Gastrocnemius medialis (tissue), 4 donors: ENCODE data around the gene PRDM2. TPM values are rescaled to one million over a fixed set of nuclear protein-coding genes. Genes with fewer than 3 reads are reported as not detected.

Experiments used
- ATAC-seq, 2 donors: fragments of 150-250 bp; one replicate each; pipeline ENCODE4 v1.9.1; 2016
- DNase-seq, 2 donors: peaks; one replicate each; pipeline ENCODE4 v3.0.0-alpha.2; 2019
- H3K27ac ChIP-seq, 4 donors: fragments of 200-600 bp; sonication (generic); 1 replicate in 1 of 4; 2 replicates in 3 of 4; pipeline ENCODE4 v1.5.1; 2016 to 2018; ENCODE audit warnings: mild to moderate bottlenecking in 2 of 4, moderate library complexity in 1 of 4
- H3K27me3 ChIP-seq, 3 donors: fragments of 200-600 bp; sonication (generic) in 2 of 3; 1 replicate in 1 of 3; 2 replicates in 2 of 3; pipeline versions ENCODE4 v1.5.1 to v1.6.0; 2016 to 2019; ENCODE audit warnings: mild to moderate bottlenecking in 1 of 3, moderate library complexity in 1 of 3
- H3K36me3 ChIP-seq, 2 donors: fragments of 200-600 bp; sonication (generic) in 1 of 2; one replicate each; pipeline ENCODE4 v1.5.1; 2017 to 2018
- H3K4me1 ChIP-seq, 2 donors: fragments of 200-600 bp; sonication (generic) in 1 of 2; one replicate each; pipeline ENCODE4 v1.5.1; 2016 to 2017; ENCODE audit warnings: mild to moderate bottlenecking in 2 of 2
- H3K4me3 ChIP-seq, 4 donors: fragments of 200-600 bp; sonication (generic) in 3 of 4; 1 replicate in 1 of 4; 2 replicates in 3 of 4; pipeline ENCODE4 v1.5.1; 2016 to 2019; ENCODE audit warnings: mild to moderate bottlenecking in 2 of 4
- H3K9me3 ChIP-seq, 3 donors: fragments of 200-600 bp; sonication (generic) in 2 of 3; 1 replicate in 1 of 3; 2 replicates in 2 of 3; pipeline ENCODE4 v1.5.1; 2016 to 2019
- POLR2A ChIP-seq, 2 donors: fragments of 450-650 bp; IDR thresholded peaks; one replicate each; pipeline ENCODE4 v1.6.1; 2017; ENCODE audit warnings: antibody characterized with exemption in 2 of 2, mild to moderate bottlenecking in 2 of 2, moderate library complexity in 2 of 2
- in situ Hi-C, 4 donors: fragments of 200-750 bp; cut with MboI; loops; one replicate each; pipeline versions ENCODE4 v1.15.0 to v1.8.0; 2017; ENCODE audit warnings: low sequenced_read_pairs in 4 of 4
- intact Hi-C: fragments of 100-400 bp; cut with DNase I; formaldehyde crosslinking; loops from one replicate; pipeline ENCODE4 v1.15.1; 2023; ENCODE audit warnings: low total_unique reads
- total RNA-seq, 4 donors: library from RNA; depleted of rRNA; stranded (reverse); fragments of >200 nt; gene quantifications; one replicate each; pipeline versions ENCODE4 v1.1.0 to v1.2.3, GENCODE V29; 2016
- TF ChIP-seq, protein P1 (sequence below), 5 experiments: fragments of 450-650 bp in 3 of 5; fragments of 200-600 bp in 2 of 5; sonication (generic) in 2 of 5; IDR thresholded peaks in 4 of 5; conservative IDR thresholded peaks in 1 of 5; 1 replicate in 4 of 5; 2 replicates in 1 of 5; pipeline ENCODE4 v1.5.1; 2016 to 2019; ENCODE audit warnings: antibody characterized with exemption in 5 of 5, mild to moderate bottlenecking in 3 of 5, moderate library complexity in 3 of 5

The PRDM2 gene
- total RNA-seq, 4 donors from 2014 or later = 24.1 to 38.3 (median 35.6) TPM

DNA sequence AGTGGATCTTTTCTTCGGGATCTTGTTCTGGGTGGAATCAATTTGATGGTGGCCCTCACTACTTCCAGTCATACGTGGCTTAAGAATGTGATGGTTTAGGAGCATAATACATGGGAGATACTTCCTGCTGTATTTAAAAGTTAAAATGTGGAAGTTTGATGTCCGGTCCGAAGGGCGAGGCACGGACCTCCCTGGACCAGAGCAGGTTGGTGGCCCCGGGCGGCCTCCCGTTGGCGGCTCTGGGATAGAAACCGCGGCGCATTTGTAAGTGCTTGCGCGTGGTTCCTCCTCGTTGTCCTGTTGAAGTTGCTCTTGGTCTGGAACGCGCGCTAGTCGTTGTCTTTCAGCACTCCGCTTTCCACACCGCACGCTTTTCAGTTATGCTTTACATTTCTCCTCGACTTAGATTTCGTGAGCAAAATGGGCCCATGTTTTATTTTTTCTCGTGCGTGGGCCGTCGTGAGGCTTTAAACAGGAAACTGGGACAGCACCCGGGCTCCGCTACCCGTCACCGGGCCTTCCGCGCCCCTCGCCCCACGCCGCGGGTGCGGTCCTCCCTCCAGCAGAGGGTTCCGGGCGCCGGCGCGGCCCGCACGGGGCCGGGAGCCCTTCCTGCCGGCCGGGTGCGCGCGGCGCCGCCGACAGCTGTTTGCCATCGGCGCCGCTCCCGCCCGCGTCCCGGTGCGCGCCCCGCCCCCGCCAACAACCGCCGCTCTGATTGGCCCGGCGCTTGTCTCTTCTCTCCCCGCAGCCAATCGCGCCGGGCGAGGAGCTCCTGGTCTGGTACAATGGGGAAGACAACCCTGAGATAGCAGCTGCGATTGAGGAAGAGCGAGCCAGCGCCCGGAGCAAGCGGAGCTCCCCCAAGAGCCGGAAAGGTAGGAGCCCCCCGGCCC is 48.9 kb downstream of the PRDM2 start:
- in situ Hi-C loops (no loop called here), intact Hi-C loops (loop anchor here (2.0 to 5.0 kb wide), 2 partner anchors 44 to 47 kb away; partner anchors contain the start of gene PRDM2)
- Histone ChIP-seq H3K27ac (peak overlapping the region; percentile 89 to 97 (median 94)), H3K36me3 (no peaks in the 10 kb centered on the region), H3K27me3 (no peaks in the 10 kb centered on the region), H3K4me3 (peak overlapping the region; percentile 72 to 94 (median 78)), H3K4me1 (peaks cover 39 to 42% of the 10 kb centered on the region in 2 donors), H3K9me3 (no peaks in the 10 kb centered on the region)
- ATAC-seq (peak; percentile 96), DNase-seq (peak; percentile 97 to 98)
- peak; percentile 92 to 97 for TF ChIP-seq POLR2A (IDR thresholded peaks at IDR 0.05)
- TF ChIP-seq, protein P1, sequence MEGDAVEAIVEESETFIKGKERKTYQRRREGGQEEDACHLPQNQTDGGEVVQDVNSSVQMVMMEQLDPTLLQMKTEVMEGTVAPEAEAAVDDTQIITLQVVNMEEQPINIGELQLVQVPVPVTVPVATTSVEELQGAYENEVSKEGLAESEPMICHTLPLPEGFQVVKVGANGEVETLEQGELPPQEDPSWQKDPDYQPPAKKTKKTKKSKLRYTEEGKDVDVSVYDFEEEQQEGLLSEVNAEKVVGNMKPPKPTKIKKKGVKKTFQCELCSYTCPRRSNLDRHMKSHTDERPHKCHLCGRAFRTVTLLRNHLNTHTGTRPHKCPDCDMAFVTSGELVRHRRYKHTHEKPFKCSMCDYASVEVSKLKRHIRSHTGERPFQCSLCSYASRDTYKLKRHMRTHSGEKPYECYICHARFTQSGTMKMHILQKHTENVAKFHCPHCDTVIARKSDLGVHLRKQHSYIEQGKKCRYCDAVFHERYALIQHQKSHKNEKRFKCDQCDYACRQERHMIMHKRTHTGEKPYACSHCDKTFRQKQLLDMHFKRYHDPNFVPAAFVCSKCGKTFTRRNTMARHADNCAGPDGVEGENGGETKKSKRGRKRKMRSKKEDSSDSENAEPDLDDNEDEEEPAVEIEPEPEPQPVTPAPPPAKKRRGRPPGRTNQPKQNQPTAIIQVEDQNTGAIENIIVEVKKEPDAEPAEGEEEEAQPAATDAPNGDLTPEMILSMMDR (IDR thresholded peaks at IDR 0.05 in 4 of 5, conservative IDR thresholded peaks at IDR 0.05 in 1 of 5) = peak in 3 of 5 experiments; percentile 12 to 39 (median 22)

DNA sequence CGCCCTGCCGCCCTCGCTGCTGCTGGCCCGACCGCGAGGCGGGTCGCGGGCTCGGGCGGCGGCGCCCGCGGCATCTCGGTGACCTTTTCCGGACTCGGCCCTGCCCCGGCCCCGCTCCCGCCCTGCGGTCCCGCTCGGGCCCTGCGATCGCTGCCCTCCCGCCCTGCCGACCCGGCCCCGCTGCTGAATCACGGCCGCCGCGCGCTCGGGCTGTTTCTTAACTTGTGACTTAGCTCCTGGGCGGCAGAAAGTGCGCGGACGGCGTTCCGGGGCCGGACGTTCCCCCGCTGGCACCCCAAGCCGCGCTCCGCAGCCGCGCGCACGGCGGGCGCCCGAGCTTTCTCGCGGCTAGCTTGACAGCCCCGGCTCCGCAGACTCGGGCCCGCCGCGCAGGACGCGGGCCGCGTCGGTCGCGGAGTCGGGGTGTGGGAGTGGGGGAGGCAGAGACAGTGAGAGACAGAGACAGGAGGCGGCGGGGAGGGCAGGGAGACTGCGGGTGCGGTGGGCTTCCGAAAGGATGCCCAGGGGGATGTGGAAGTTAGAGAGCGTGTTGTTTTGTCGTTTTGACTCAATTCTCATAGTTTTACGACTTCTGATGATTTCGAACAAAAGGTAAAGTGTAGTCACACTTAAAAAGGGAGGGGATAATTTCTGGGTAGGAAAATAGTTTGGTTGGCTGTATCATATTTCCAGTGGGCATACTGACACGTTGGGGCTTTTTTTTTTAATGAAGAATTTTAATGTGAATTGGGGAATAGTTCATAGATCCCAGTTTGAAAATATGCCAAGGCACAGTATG is 49.8 kb downstream of the PRDM2 start:
- Histone ChIP-seq H3K27ac (peak overlapping the region; percentile 89 to 97 (median 90)), H3K27me3 (no peaks in the 10 kb centered on the region), H3K9me3 (no peaks in the 10 kb centered on the region), H3K4me3 (peak overlapping the region; percentile 63 to 94 (median 74)), H3K4me1 (peaks cover 47 to 51% of the 10 kb centered on the region in 2 donors), H3K36me3 (no peaks in the 10 kb centered on the region)
- intact Hi-C loops (loop anchor here (2.0 to 5.0 kb wide), 2 partner anchors 43 to 47 kb away; partner anchors contain the start of gene PRDM2), in situ Hi-C loops (loop anchor here in 1 of 4 donors (10.0 kb wide), 1 partner anchor 55 kb away; no protein-coding TSS in a partner anchor)
- TF ChIP-seq, protein P1 (IDR thresholded peaks at IDR 0.05 in 4 of 5, conservative IDR thresholded peaks at IDR 0.05 in 1 of 5) = no peak
- no peak for TF ChIP-seq POLR2A (IDR thresholded peaks at IDR 0.05)
- ATAC-seq (peak; percentile 46 to 69), DNase-seq (peak; percentile 6 to 49)

DNA sequence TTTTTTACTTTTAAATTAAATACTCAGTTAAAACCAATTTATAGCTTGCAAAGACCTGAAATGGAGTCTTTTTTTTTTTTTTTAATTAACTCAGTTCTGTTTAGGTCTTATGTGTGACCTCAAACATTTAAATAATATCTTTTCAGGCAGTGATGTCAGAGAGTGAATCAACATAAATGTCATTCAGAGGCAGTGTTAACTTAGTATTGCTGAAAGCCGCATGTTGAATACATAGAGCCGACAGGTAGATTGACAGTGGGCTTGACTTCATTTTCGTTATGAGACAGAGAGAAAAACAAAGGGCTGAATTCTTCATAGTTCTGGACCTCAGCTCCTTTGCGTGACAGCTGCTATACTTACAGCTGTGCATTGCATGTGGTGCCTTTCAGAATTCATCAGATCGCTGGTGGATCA is 51.5 kb downstream of the PRDM2 start:
- H3K4me3 ChIP-seq = peak overlapping the region in 3 of 4 donors; percentile 72 to 94 (median 77)
- in situ Hi-C loops = loop anchor here in 1 of 4 donors (10.0 kb wide), 1 partner anchor 53 kb away; no protein-coding TSS in a partner anchor
- H3K36me3 ChIP-seq = no peaks in the 10 kb centered on the region
- peak overlapping the region; percentile 71 to 97 (median 90) for H3K27ac ChIP-seq
- no peaks in the 10 kb centered on the region for H3K9me3 ChIP-seq
- H3K27me3 ChIP-seq = no peaks in the 10 kb centered on the region
- no peak for DNase-seq
- TF ChIP-seq, protein P1 (IDR thresholded peaks at IDR 0.05 in 4 of 5, conservative IDR thresholded peaks at IDR 0.05 in 1 of 5) = no peak
- no peak for TF ChIP-seq POLR2A (IDR thresholded peaks at IDR 0.05)
- H3K4me1 ChIP-seq = peaks cover 64 to 67% of the 10 kb centered on the region in 2 donors
- intact Hi-C loops = no loop called here
- no peak for ATAC-seq

DNA sequence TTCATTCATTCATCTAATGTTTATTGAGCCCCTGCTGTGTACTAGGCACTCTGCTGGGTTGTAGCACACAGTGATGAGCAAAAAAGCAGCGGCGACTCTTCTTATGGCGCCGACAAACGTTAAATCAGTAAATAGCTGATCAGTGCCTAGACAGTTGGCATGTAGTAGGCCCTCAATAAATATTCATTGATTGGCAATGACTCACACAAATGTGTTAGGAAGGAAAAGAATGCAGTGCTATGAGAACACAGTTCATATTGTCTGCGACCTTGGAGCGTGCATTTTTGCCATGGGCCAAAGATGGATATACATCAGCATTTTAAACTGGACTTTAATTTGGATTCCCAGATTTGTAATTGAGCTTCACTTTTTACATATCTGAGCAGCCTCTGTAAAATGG is 52.0 kb downstream of the PRDM2 start:
- DNase-seq (no peak), ATAC-seq (no peak)
- peaks cover 69 to 72% of the 10 kb centered on the region in 2 donors for H3K4me1 ChIP-seq
- H3K4me3 ChIP-seq = no peak overlapping the region
- H3K9me3 ChIP-seq = no peaks in the 10 kb centered on the region
- TF ChIP-seq, protein P1 (IDR thresholded peaks at IDR 0.05 in 4 of 5, conservative IDR thresholded peaks at IDR 0.05 in 1 of 5) = no peak
- TF ChIP-seq POLR2A (IDR thresholded peaks at IDR 0.05) = no peak
- H3K27ac ChIP-seq = peak overlapping the region; percentile 71 to 97 (median 90)
- no peaks in the 10 kb centered on the region for H3K27me3 ChIP-seq
- in situ Hi-C loops (loop anchor here in 1 of 4 donors (10.0 kb wide), 1 partner anchor 53 kb away; no protein-coding TSS in a partner anchor), intact Hi-C loops (no loop called here)
- H3K36me3 ChIP-seq = no peaks in the 10 kb centered on the region
